ENCODE results near the gene PCBD1.

Gene PCBD1

DNA sequence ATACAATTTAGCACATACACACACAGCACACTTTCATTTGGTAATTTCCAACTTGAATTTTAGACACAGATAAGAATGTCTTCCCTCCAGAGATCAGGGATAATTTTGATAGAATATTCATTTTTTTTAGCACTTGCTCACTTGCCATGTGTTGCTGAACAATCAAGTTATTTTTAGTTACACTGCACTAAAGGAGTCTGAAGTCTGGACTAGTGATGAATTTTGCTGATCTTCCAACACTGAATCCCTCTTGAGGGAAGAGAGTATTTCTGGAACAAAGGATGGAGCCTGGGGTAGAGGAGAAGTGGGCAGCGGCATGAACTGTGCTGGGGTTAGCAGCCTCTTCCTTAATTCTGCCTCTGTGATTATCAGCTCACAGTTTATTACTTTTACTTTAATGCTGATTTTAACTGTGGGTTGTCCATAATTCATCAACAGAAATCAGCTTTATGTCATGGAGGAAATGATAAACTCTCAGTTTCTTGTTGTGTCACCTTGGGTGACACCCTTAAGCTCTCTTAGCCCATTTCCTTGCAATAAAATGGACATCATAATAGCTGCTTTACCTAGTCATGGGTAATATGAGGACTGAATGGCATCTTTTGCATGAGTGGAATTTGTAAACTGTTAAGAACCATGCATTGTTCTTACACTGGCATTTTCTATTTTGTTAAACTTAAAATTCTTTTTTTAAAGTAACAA, 40.6 kb downstream of the PCBD1 start:
- no peak overlapping the region for H3K4me3 ChIP-seq (ENCODE audit: low read depth, low read length)
- TF ChIP-seq, protein P1, sequence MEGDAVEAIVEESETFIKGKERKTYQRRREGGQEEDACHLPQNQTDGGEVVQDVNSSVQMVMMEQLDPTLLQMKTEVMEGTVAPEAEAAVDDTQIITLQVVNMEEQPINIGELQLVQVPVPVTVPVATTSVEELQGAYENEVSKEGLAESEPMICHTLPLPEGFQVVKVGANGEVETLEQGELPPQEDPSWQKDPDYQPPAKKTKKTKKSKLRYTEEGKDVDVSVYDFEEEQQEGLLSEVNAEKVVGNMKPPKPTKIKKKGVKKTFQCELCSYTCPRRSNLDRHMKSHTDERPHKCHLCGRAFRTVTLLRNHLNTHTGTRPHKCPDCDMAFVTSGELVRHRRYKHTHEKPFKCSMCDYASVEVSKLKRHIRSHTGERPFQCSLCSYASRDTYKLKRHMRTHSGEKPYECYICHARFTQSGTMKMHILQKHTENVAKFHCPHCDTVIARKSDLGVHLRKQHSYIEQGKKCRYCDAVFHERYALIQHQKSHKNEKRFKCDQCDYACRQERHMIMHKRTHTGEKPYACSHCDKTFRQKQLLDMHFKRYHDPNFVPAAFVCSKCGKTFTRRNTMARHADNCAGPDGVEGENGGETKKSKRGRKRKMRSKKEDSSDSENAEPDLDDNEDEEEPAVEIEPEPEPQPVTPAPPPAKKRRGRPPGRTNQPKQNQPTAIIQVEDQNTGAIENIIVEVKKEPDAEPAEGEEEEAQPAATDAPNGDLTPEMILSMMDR (IDR thresholded peaks at IDR 0.05; ENCODE audit: borderline replicate concordance, insufficient read depth, low read depth, low read length), result no peak

DNA sequence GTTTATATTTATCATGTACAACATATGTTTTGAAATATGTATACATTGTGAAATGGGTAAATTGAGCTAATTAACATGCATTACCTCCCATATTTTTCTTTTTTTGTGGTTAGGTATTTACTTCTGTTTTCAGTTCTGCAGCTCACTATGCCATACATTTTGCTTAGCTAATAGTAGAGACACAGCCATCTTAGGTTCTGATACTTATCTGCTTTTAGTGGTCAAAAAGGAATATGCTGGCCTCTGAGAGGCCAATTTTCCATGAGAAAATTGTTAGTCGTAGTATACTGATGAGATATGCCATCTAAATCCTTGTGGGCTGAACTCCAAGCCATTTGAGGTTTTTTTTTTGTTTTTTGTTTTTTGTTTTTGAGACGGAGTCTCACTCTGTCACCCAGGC, 41.6 kb downstream of the PCBD1 start:
- TF ChIP-seq, protein P1 (IDR thresholded peaks at IDR 0.05; ENCODE audit: borderline replicate concordance, insufficient read depth, low read depth, low read length), result no peak
- no peak overlapping the region for H3K4me3 ChIP-seq (ENCODE audit: low read depth, low read length)

DNA sequence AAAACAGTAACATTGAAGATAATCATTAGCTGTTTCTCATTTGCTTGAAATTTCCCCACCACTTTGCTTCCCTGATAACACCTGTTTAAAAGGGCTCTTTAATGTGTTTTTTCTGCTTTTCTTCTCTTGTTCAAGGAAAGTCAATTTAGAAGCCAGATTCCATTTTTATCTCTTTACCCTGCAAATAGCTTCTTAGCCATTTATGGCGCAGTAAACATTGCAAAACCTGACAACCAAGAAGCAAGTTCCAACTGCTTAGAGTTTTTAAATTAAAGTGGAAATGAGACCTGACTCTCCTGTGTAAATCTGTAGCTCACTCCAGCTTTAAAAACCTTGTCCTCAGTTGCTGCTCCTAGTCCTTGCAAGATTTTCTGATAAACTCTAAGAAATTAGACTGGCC, 42.5 kb downstream of the PCBD1 start:
- H3K4me3 ChIP-seq (ENCODE audit: low read depth, low read length), result no peak overlapping the region
- TF ChIP-seq, protein P1 (IDR thresholded peaks at IDR 0.05; ENCODE audit: borderline replicate concordance, insufficient read depth, low read depth, low read length), result no peak

DNA sequence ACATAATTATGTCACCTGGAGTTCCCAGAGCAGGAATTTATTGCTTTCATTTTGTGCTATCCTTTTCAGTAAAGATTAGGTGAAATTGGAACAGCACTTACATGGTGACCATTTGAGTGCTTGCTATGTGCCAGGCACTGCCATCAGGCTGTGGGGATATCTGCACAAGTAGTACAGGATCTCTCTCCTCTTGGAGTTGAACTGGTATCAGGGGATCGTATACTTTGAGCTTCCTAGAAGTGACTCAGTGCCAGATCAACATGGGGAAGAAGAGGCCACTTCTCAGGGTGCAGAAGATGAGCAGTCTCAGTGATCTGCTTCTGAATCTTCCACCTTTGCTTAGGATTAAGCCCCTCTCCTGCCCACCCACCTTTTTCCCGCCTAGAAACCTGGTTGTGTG, 43.1 kb downstream of the PCBD1 start:
- TF ChIP-seq, protein P1 (IDR thresholded peaks at IDR 0.05; ENCODE audit: borderline replicate concordance, insufficient read depth, low read depth, low read length), result no peak
- no peak overlapping the region for H3K4me3 ChIP-seq (ENCODE audit: low read depth, low read length)

DNA sequence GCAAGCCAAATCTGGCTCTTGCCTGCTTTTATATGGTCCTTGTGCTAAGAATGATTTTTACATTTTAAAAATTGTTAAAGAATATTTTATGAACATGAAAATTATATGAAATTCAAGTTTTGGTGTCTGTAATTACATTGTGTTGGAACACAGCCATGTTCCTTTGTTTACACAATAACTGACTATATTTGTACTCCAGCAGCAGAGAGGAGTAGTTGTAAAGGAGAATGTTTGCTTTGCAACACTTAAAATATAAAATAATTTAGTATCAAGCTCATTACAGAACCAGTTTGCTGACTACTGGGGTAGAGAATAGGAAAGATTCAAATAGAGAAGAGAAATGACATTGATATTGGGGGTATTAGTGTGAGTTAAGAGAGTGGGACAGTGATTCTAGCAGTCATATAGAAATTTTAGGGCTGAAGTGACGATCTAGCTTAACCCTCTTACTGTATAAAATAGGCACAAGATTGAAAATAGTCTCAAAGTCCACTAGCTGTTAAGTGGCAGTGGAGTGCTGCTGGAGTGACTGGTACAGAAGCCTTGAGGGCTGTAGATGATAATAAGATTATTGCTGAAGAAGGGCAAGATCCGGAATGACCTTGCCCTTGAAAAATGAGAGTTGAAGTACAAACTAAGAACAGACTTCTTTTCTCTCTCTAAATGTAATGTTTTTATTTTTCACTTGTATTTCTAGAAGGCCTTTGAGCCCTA, 44.4 kb downstream of the PCBD1 start:
- TF ChIP-seq, protein P1 (IDR thresholded peaks at IDR 0.05; ENCODE audit: borderline replicate concordance, insufficient read depth, low read depth, low read length), result no peak
- no peak overlapping the region for H3K4me3 ChIP-seq (ENCODE audit: low read depth, low read length)

DNA sequence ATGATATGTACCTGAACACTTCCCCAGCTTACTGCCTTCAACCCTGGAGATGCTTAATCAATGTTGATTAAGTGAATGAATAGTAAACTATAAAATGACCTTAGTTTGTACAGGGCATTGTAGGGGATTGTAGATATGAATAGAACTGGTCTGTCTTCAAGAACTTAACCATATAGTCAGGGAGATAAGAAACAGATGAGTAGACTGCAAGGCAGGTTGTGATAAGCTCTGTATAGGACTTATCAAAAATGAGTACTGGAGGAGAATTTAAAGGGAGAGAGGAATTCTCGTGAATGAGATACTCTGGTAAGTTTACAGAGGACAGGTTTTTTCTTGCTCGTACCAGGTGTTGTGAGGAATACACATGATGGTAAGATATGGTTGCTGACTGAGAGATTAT, 45.0 kb downstream of the PCBD1 start:
- TF ChIP-seq, protein P1 (IDR thresholded peaks at IDR 0.05; ENCODE audit: borderline replicate concordance, insufficient read depth, low read depth, low read length), result no peak
- H3K4me3 ChIP-seq (ENCODE audit: low read depth, low read length), result no peak overlapping the region

DNA sequence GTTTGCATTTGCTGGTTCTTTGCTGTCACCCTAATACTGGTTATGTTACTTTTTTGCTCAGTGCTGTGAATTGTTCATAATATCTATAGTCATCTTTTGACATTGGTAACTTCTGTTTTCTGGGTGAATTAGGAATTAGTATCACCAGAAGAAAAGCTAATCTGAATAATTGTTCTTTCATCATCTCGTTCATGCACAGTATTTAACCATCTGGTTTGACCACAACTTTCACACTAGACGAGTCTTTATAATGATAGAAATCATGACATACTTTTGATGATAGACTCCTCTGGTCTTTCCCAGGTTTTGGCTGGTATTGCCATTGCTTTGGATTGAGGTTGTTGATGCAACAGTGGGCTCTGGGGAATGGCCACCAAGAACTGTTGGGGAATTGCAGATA, 47.5 kb downstream of the PCBD1 start:
- H3K4me3 ChIP-seq (ENCODE audit: low read depth, low read length), result no peak overlapping the region
- TF ChIP-seq, protein P1 (IDR thresholded peaks at IDR 0.05; ENCODE audit: borderline replicate concordance, insufficient read depth, low read depth, low read length), result no peak

All from GM12875 (cell line).